Smooth muscle cell (in vitro differentiated cells): ENCODE measurements around the gene UNC13A. TPM values are rescaled to one million over a fixed set of nuclear protein-coding genes. Genes with fewer than 3 reads are reported as not detected.
A peak's percentile ranks its signal among the peaks of the same experiment; 100 is the strongest.

ENCODE experiments used
- DNase-seq: peaks from one replicate; lab custom pipeline; 2025; ENCODE audit not compliant: unreplicated experiment; lab: John Stamatoyannopoulos, UW
- H2AFZ ChIP-seq: fragments of 200-600 bp; sonication (generic); 2 replicates; pipeline ENCODE4 v1.6.0; 2016; ENCODE audit warnings: antibody characterized with exemption, low read depth, mild to moderate bottlenecking
- H3F3A ChIP-seq: fragments of 200-600 bp; sonication (generic); 2 replicates; pipeline ENCODE4 v1.6.0; 2017; ENCODE audit warnings: antibody characterized with exemption, low read depth
- H3K27ac ChIP-seq: fragments of 200-600 bp; sonication (generic); 2 replicates; pipeline ENCODE4 v1.5.1; 2016; ENCODE audit warnings: low read depth, mild to moderate bottlenecking
- H3K27me3 ChIP-seq: fragments of 200-600 bp; sonication (generic); 2 replicates; pipeline ENCODE4 v1.6.1; 2016; ENCODE audit warnings: low read depth, mild to moderate bottlenecking
- H3K36me3 ChIP-seq: fragments of 200-600 bp; sonication (generic); 2 replicates; pipeline ENCODE4 v1.5.1; 2016; ENCODE audit warnings: low read depth
- H3K4me1 ChIP-seq: fragments of 200-600 bp; sonication (generic); 2 replicates; pipeline ENCODE4 v1.5.1; 2016; ENCODE audit warnings: low read depth
- H3K4me2 ChIP-seq: fragments of 200-600 bp; sonication (generic); 2 replicates; pipeline ENCODE4 v1.6.0; 2016; ENCODE audit warnings: mild to moderate bottlenecking
- H3K4me3 ChIP-seq: fragments of 200-600 bp; sonication (generic); 2 replicates; pipeline ENCODE4 v1.5.1; 2016; ENCODE audit warnings: mild to moderate bottlenecking
- H3K79me2 ChIP-seq: fragments of 200-600 bp; sonication (generic); 2 replicates; pipeline ENCODE4 v1.6.0; 2016; ENCODE audit warnings: low read depth, mild to moderate bottlenecking
- H3K9ac ChIP-seq: fragments of 200-600 bp; sonication (generic); 2 replicates; pipeline ENCODE4 v1.6.0; 2016; ENCODE audit warnings: low read depth
- H3K9me3 ChIP-seq: fragments of 200-600 bp; sonication (generic); replicated peaks from 2 replicates; pipeline ENCODE4 v1.5.1; 2016; ENCODE audit warnings: low read depth
- H4K20me1 ChIP-seq: fragments of 200-600 bp; sonication (generic); 2 replicates; pipeline ENCODE4 v1.6.0; 2016; ENCODE audit warnings: low read depth
- CTCF ChIP-seq: fragments of 200-600 bp; sonication (generic); IDR thresholded peaks from 2 replicates; pipeline ENCODE4 v1.5.1; 2017; ENCODE audit warnings: borderline replicate concordance, mild to moderate bottlenecking, antibody characterized with exemption; ENCODE audit not compliant: insufficient read depth, poor library complexity, severe bottlenecking
- WGBS: methylation state at CpG from one replicate; pipeline ENCODE4 v1.1.7; 2016; ENCODE audit warnings: low lambda C conversion rate; 5-methylcytosine and 5-hydroxymethylcytosine counted together
- polyA plus RNA-seq: library from polyadenylated mRNA; unstranded; fragments of >200 nt; fragmentation: Nextera tagmentation; extraction: Ambion mirVana; gene quantifications from 2 replicates; pipeline ENCODE4 v1.2.1, GENCODE V29; 2016
- total RNA-seq: library from RNA; depleted of rRNA; stranded (reverse); fragments of >200 nt; gene quantifications from 2 replicates; pipeline ENCODE4 v1.2.3, GENCODE V29; 2014

UNC13A gene
- total and polyA plus RNA-seq, 2 experiments from 2014 or later: 0.21 to 2.1 TPM

- Histone ChIP-seq H2AFZ (peak overlapping the region; percentile 80), H3K9ac (peak overlapping the region; percentile 75), H3K4me1 (peaks cover 13% of the 10 kb centered on the region), H3K36me3 (no peaks in the 10 kb centered on the region), H3K79me2 (peaks cover 24% of the 10 kb centered on the region), H3K9me3 (no peaks in the 10 kb centered on the region), H3K4me2 (peak overlapping the region; percentile 93), H4K20me1 (peaks cover 35% of the 10 kb centered on the region), H3K27me3 (no peaks in the 10 kb centered on the region), H3F3A (no peaks in the 10 kb centered on the region), H3K27ac (no peak overlapping the region), H3K4me3 (peak overlapping the region; percentile 93)
- WGBS: 87% methylated on average over 4 of the region's 4 CpGs
- no peak for TF ChIP-seq CTCF
- no peak for DNase-seq
Measured at GRCh38 chr19:17718550-17718946, 30.4 kb upstream of the UNC13A start.

- Histone ChIP-seq H3K27me3 (no peaks in the 10 kb centered on the region), H3K4me1 (peaks cover 13% of the 10 kb centered on the region), H3K79me2 (peaks cover 18% of the 10 kb centered on the region), H2AFZ (no peak overlapping the region), H3K9ac (no peak overlapping the region), H3K9me3 (no peaks in the 10 kb centered on the region), H4K20me1 (peaks cover 17% of the 10 kb centered on the region), H3K27ac (no peak overlapping the region), H3F3A (no peaks in the 10 kb centered on the region), H3K36me3 (no peaks in the 10 kb centered on the region), H3K4me3 (no peak overlapping the region), H3K4me2 (no peak overlapping the region)
- peak; percentile 21 for TF ChIP-seq CTCF
- 90% methylated on average over 4 of the region's 4 CpGs for WGBS
- no peak for DNase-seq
Measured at GRCh38 chr19:17716309-17716929, 28.3 kb upstream of the UNC13A start.

- Histone ChIP-seq H3K4me2 (no peak overlapping the region), H3K9ac (no peak overlapping the region), H3K36me3 (no peaks in the 10 kb centered on the region), H4K20me1 (no peaks in the 10 kb centered on the region), H3K4me1 (no peaks in the 10 kb centered on the region), H3F3A (no peaks in the 10 kb centered on the region), H3K27me3 (no peaks in the 10 kb centered on the region), H3K4me3 (no peak overlapping the region), H3K27ac (no peak overlapping the region), H3K9me3 (no peaks in the 10 kb centered on the region), H3K79me2 (no peaks in the 10 kb centered on the region), H2AFZ (no peak overlapping the region)
- no peak for TF ChIP-seq CTCF
- no peak for DNase-seq
- 67% methylated on average over 6 of the region's 6 CpGs for WGBS
Measured at GRCh38 chr19:17711851-17712250, 23.7 kb upstream of the UNC13A start.

- Histone ChIP-seq H3F3A (no peaks in the 10 kb centered on the region), H3K36me3 (no peaks in the 10 kb centered on the region), H3K4me3 (no peak overlapping the region), H3K4me1 (no peaks in the 10 kb centered on the region), H3K9me3 (no peaks in the 10 kb centered on the region), H3K27ac (no peak overlapping the region), H3K27me3 (no peaks in the 10 kb centered on the region), H2AFZ (no peak overlapping the region), H3K79me2 (no peaks in the 10 kb centered on the region), H3K9ac (no peak overlapping the region), H4K20me1 (no peaks in the 10 kb centered on the region), H3K4me2 (no peak overlapping the region)
- DNase-seq: no peak
- WGBS: 19% methylated on average over 16 of the region's 17 CpGs
- no peak for TF ChIP-seq CTCF
Measured at GRCh38 chr19:17706750-17707181, 18.6 kb upstream of the UNC13A start.
